HepG2 (cell line): ENCODE measurements around the gene KIF22. TPM values are rescaled to one million over a fixed set of nuclear protein-coding genes. Genes with fewer than 3 reads are reported as not detected.
A peak's percentile ranks its signal among the peaks of the same experiment; 100 is the strongest.

Experiments
- ADNP ChIP-seq: sonication (generic); formaldehyde crosslinking; IDR thresholded peaks from 2 replicates; pipeline ENCODE4 v1.4.0; 2020; ENCODE audit warnings: missing genetic modification reagents
- HDAC2 ChIP-seq: sonication (generic); formaldehyde crosslinking; IDR thresholded peaks from 2 replicates; pipeline ENCODE4 v1.4.0; 2020; ENCODE audit warnings: missing genetic modification reagents
- KMT2A ChIP-seq: sonication (generic); formaldehyde crosslinking; IDR thresholded peaks from 2 replicates; pipeline ENCODE4 v1.4.0; 2020; ENCODE audit warnings: missing genetic modification reagents
- MATR3 ChIP-seq: sonication (generic); formaldehyde crosslinking; IDR thresholded peaks from 2 replicates; pipeline ENCODE4 v1.4.0; 2020; ENCODE audit warnings: missing genetic modification reagents
- MEIS2 ChIP-seq: sonication (generic); formaldehyde crosslinking; IDR thresholded peaks from 2 replicates; pipeline ENCODE4 v1.9.0; 2021; ENCODE audit warnings: mild to moderate bottlenecking, missing genetic modification reagents
- RNF2 ChIP-seq: fragments of 450-650 bp; conservative IDR thresholded peaks from 2 replicates; pipeline ENCODE4 v1.6.1; 2016; ENCODE audit warnings: low read depth
- TCF7L2 ChIP-seq: IDR thresholded peaks from 2 replicates; pipeline ENCODE4 v1.6.1; 2011; ENCODE audit warnings: mild to moderate bottlenecking, low read depth, low read length, moderate library complexity
- ZBTB20 ChIP-seq: sonication (generic); formaldehyde crosslinking; IDR thresholded peaks from 2 replicates; pipeline ENCODE4 v1.8.1; 2023; ENCODE audit warnings: missing genetic modification reagents, low read depth, mild to moderate bottlenecking, borderline replicate concordance
- ZBTB21 ChIP-seq: sonication (generic); formaldehyde crosslinking; IDR thresholded peaks from 2 replicates; pipeline ENCODE4 v1.4.0; 2020; ENCODE audit warnings: missing genetic modification reagents
- ZBTB38 ChIP-seq: sonication (generic); formaldehyde crosslinking; IDR thresholded peaks from 2 replicates; pipeline ENCODE4 v1.5.1; 2020; ENCODE audit warnings: mild to moderate bottlenecking, missing genetic modification reagents
- ZNF280B ChIP-seq: sonication (generic); formaldehyde crosslinking; IDR thresholded peaks from 2 replicates; pipeline ENCODE4 v1.5.0; 2020; ENCODE audit warnings: missing genetic modification reagents, mild to moderate bottlenecking, borderline replicate concordance
- ZNF431 ChIP-seq: sonication (generic); formaldehyde crosslinking; IDR thresholded peaks from 2 replicates; pipeline ENCODE4 v1.9.0; 2022; ENCODE audit warnings: missing genetic modification reagents, low read depth, mild to moderate bottlenecking, borderline replicate concordance
- ZNF510 ChIP-seq: sonication (generic); formaldehyde crosslinking; IDR thresholded peaks from 2 replicates; pipeline ENCODE4 v1.4.0; 2020; ENCODE audit warnings: low read depth, mild to moderate bottlenecking, missing genetic modification reagents
- ZNF552 ChIP-seq: sonication (generic); formaldehyde crosslinking; IDR thresholded peaks from 2 replicates; pipeline ENCODE4 v1.9.0; 2022; ENCODE audit warnings: missing genetic modification reagents, mild to moderate bottlenecking, borderline replicate concordance
- ZNF766 ChIP-seq: sonication (generic); formaldehyde crosslinking; IDR thresholded peaks from 2 replicates; pipeline ENCODE4 v1.5.0; 2020; ENCODE audit warnings: missing genetic modification reagents, borderline replicate concordance
- ZNF772 ChIP-seq: sonication (generic); formaldehyde crosslinking; IDR thresholded peaks from 2 replicates; pipeline ENCODE4 v1.5.0; 2020; ENCODE audit warnings: mild to moderate bottlenecking, missing genetic modification reagents
- ZNF781 ChIP-seq: sonication (generic); formaldehyde crosslinking; IDR thresholded peaks from 2 replicates; pipeline ENCODE4 v1.5.1; 2020; ENCODE audit warnings: borderline replicate concordance, mild to moderate bottlenecking, missing genetic modification reagents; ENCODE audit errors: not compliant biosample characterization
- polyA plus RNA-seq, 8 experiments: library from polyadenylated mRNA; depleted of rRNA in 3 of 8; stranded (reverse) in 7 of 8; unstranded in 1 of 8; fragments of >200 nt; fragmentation: Illumina TruSeq in 4 of 8; extraction: Trizol in 4 of 8; gene quantifications; 2 replicates each; pipeline versions ENCODE4 v1.2.1 to v1.2.3, GENCODE V29; 2011 to 2016; ENCODE audit warnings: low read depth in 4 of 8, missing spikeins in 1 of 8, mixed read lengths in 1 of 8; ENCODE audit not compliant: insufficient read depth in 1 of 8
- total RNA-seq, 5 experiments: library from RNA; depleted of rRNA; stranded (reverse); fragments of >200 nt; fragmentation: Illumina TruSeq; extraction: Trizol; gene quantifications; 2 replicates each; pipeline ENCODE4 v1.2.3, GENCODE V29; 2016; ENCODE audit warnings: low read depth in 1 of 5
- TF ChIP-seq, protein P1 (sequence below): sonication (generic); formaldehyde crosslinking; IDR thresholded peaks from 2 replicates; pipeline ENCODE4 v1.4.0; 2020; ENCODE audit warnings: missing genetic modification reagents
- TF ChIP-seq, protein P2 (sequence below): IDR thresholded peaks from 2 replicates; pipeline ENCODE4 v1.6.1; 2012; ENCODE audit warnings: low read length, improper control_type of control experiment
- TF ChIP-seq, protein P3 (sequence below): sonication (generic); formaldehyde crosslinking; IDR thresholded peaks from 2 replicates; pipeline ENCODE4 v1.9.0; 2021; ENCODE audit warnings: missing genetic modification reagents, borderline replicate concordance

KIF22 gene
- total and polyA plus RNA-seq, 2 of the 13 experiments (the other 11 are each of a cell fraction or from before 2014, with no cell fraction given) = 95.8 to 118 TPM

- TF ChIP-seq, protein P1, sequence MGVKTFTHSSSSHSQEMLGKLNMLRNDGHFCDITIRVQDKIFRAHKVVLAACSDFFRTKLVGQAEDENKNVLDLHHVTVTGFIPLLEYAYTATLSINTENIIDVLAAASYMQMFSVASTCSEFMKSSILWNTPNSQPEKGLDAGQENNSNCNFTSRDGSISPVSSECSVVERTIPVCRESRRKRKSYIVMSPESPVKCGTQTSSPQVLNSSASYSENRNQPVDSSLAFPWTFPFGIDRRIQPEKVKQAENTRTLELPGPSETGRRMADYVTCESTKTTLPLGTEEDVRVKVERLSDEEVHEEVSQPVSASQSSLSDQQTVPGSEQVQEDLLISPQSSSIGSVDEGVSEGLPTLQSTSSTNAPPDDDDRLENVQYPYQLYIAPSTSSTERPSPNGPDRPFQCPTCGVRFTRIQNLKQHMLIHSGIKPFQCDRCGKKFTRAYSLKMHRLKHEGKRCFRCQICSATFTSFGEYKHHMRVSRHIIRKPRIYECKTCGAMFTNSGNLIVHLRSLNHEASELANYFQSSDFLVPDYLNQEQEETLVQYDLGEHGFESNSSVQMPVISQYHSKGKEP (CRISPR knock-in tag) = no peak; the same call in 1 of the 2 replicates
- TF ChIP-seq ZNF766 (CRISPR knock-in tag) (peak; percentile 80; the same call in 1 of the 2 replicates), ZNF510 (CRISPR knock-in tag) (no peak), ZNF781 (CRISPR knock-in tag) (peak; percentile 76), ZBTB21 (CRISPR knock-in tag) (0 out of 2 replicates have a peak, but pooled peaks have one; percentile 25), ZNF772 (CRISPR knock-in tag) (peak; percentile 82; the same call in 1 of the 2 replicates), RNF2 (0 out of 2 replicates have a peak, but pooled peaks have one; percentile 39), ZNF431 (peak; percentile 83; the same call in 1 of the 2 replicates), TCF7L2 (no peak), ZNF552 (CRISPR knock-in tag) (peak; percentile 93; the same call in 1 of the 2 replicates), KMT2A (CRISPR knock-in tag) (peak; percentile 94), ZNF280B (CRISPR knock-in tag) (peak; percentile 98), ZBTB20 (CRISPR knock-in tag) (no peak; the same call in none of the 2 replicates), ZBTB38 (CRISPR knock-in tag) (peak; percentile 93), MEIS2 (CRISPR knock-in tag) (peak; percentile 91), HDAC2 (CRISPR knock-in tag) (peak; percentile 82), MATR3 (CRISPR knock-in tag) (no peak), ADNP (CRISPR knock-in tag) (no peak)
- TF ChIP-seq, protein P2, sequence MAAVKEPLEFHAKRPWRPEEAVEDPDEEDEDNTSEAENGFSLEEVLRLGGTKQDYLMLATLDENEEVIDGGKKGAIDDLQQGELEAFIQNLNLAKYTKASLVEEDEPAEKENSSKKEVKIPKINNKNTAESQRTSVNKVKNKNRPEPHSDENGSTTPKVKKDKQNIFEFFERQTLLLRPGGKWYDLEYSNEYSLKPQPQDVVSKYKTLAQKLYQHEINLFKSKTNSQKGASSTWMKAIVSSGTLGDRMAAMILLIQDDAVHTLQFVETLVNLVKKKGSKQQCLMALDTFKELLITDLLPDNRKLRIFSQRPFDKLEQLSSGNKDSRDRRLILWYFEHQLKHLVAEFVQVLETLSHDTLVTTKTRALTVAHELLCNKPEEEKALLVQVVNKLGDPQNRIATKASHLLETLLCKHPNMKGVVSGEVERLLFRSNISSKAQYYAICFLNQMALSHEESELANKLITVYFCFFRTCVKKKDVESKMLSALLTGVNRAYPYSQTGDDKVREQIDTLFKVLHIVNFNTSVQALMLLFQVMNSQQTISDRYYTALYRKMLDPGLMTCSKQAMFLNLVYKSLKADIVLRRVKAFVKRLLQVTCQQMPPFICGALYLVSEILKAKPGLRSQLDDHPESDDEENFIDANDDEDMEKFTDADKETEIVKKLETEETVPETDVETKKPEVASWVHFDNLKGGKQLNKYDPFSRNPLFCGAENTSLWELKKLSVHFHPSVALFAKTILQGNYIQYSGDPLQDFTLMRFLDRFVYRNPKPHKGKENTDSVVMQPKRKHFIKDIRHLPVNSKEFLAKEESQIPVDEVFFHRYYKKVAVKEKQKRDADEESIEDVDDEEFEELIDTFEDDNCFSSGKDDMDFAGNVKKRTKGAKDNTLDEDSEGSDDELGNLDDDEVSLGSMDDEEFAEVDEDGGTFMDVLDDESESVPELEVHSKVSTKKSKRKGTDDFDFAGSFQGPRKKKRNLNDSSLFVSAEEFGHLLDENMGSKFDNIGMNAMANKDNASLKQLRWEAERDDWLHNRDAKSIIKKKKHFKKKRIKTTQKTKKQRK = no peak
- TF ChIP-seq, protein P3, sequence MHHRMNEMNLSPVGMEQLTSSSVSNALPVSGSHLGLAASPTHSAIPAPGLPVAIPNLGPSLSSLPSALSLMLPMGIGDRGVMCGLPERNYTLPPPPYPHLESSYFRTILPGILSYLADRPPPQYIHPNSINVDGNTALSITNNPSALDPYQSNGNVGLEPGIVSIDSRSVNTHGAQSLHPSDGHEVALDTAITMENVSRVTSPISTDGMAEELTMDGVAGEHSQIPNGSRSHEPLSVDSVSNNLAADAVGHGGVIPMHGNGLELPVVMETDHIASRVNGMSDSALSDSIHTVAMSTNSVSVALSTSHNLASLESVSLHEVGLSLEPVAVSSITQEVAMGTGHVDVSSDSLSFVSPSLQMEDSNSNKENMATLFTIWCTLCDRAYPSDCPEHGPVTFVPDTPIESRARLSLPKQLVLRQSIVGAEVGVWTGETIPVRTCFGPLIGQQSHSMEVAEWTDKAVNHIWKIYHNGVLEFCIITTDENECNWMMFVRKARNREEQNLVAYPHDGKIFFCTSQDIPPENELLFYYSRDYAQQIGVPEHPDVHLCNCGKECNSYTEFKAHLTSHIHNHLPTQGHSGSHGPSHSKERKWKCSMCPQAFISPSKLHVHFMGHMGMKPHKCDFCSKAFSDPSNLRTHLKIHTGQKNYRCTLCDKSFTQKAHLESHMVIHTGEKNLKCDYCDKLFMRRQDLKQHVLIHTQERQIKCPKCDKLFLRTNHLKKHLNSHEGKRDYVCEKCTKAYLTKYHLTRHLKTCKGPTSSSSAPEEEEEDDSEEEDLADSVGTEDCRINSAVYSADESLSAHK (CRISPR knock-in tag) = no peak
Measured at GRCh38 chr16:29805232-29806098, 14.9 kb downstream of the KIF22 start (continued).
